Measurements from ENCODE around the gene SPAST.

GRCh38 chr2:32061973-32062861 is 1.1 kb upstream of the SPAST start:
- TF ChIP-seq CTCF (IDR thresholded peaks at IDR 0.05 in 8 of 11, conservative IDR thresholded peaks at IDR 0.05 in 3 of 11) (no peak), POLR2A (IDR thresholded peaks at IDR 0.05) (no peak), POLR2AphosphoS5 (IDR thresholded peaks at IDR 0.05) (no peak)
